RWPE2 (cell line): ENCODE data around the gene GLRA1.

Experiments
- ATAC-seq: fragments of 200-7000 bp; cut with Tn5 transposase; 3 replicates; pipeline ENCODE4 v1.9.1; 2021; ENCODE audit warnings: low read depth
- DNase-seq: peaks from one replicate; pipeline ENCODE4 v3.0.0-alpha.2; 2020; ENCODE audit warnings: low spot score
- H3K27ac ChIP-seq: fragments of 450-650 bp; 2 replicates; pipeline ENCODE4 v1.5.1; 2017; ENCODE audit warnings: mild to moderate bottlenecking; ENCODE audit not compliant: poor library complexity, severe bottlenecking
- H3K27me3 ChIP-seq: fragments of 250-450 bp; sonication (Bioruptor Pico); 2 replicates; pipeline ENCODE4 v1.5.1; 2021; ENCODE audit warnings: mild to moderate bottlenecking, moderate library complexity; ENCODE audit not compliant: insufficient read depth, poor library complexity, severe bottlenecking
- H3K36me3 ChIP-seq: fragments of 250-450 bp; sonication (Bioruptor Pico); 2 replicates; pipeline ENCODE4 v1.5.1; 2020; ENCODE audit warnings: low read depth, mild to moderate bottlenecking, moderate library complexity
- H3K4me1 ChIP-seq: fragments of 250-450 bp; sonication (Bioruptor Pico); 2 replicates; pipeline ENCODE4 v1.5.1; 2021; ENCODE audit warnings: mild to moderate bottlenecking, moderate library complexity; ENCODE audit not compliant: insufficient read depth, poor library complexity, severe bottlenecking
- H3K4me3 ChIP-seq: fragments of 250-450 bp; sonication (Bioruptor Pico); 2 replicates; pipeline ENCODE4 v1.5.1; 2021; ENCODE audit warnings: mild to moderate bottlenecking, moderate library complexity; ENCODE audit not compliant: severe bottlenecking
- H3K9me3 ChIP-seq: fragments of 250-450 bp; sonication (Bioruptor Pico); 2 replicates; pipeline ENCODE4 v1.5.1; 2021; ENCODE audit warnings: mild to moderate bottlenecking, moderate library complexity; ENCODE audit not compliant: severe bottlenecking
- TF ChIP-seq, protein P1 (sequence below): fragments of 450-650 bp; IDR thresholded peaks from one replicate; pipeline ENCODE4 v1.5.1; 2017; ENCODE audit warnings: mild to moderate bottlenecking, moderate library complexity; ENCODE audit not compliant: poor library complexity, severe bottlenecking

GLRA1 gene

DNA sequence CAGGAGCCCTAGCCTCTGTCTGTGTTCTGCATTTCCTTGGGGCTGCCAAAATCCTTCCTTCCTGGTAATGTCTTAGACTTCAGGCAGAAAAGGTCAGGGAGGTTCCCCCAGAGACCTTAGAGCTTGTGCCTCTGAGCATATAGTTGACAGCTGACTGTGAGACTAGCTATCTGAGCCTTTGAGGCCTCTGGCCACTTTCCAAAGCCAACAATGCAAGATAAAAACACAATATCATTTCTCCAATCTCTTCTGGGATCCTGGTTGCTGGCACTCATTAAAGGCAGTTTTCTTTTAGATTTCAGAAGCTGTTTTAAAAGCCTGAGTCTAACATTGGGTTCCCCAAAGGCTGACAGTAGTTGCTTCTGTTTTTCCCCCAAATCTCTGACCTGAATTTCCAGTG, 13.2 kb upstream of the GLRA1 start:
- H3K36me3 ChIP-seq: no peaks in the 10 kb centered on the region
- no peaks in the 10 kb centered on the region for H3K4me1 ChIP-seq
- H3K27me3 ChIP-seq: no peaks in the 10 kb centered on the region
- TF ChIP-seq, protein P1, sequence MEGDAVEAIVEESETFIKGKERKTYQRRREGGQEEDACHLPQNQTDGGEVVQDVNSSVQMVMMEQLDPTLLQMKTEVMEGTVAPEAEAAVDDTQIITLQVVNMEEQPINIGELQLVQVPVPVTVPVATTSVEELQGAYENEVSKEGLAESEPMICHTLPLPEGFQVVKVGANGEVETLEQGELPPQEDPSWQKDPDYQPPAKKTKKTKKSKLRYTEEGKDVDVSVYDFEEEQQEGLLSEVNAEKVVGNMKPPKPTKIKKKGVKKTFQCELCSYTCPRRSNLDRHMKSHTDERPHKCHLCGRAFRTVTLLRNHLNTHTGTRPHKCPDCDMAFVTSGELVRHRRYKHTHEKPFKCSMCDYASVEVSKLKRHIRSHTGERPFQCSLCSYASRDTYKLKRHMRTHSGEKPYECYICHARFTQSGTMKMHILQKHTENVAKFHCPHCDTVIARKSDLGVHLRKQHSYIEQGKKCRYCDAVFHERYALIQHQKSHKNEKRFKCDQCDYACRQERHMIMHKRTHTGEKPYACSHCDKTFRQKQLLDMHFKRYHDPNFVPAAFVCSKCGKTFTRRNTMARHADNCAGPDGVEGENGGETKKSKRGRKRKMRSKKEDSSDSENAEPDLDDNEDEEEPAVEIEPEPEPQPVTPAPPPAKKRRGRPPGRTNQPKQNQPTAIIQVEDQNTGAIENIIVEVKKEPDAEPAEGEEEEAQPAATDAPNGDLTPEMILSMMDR: no peak
- H3K27ac ChIP-seq: no peak overlapping the region
- DNase-seq (no peak), ATAC-seq (no peak)
- H3K4me3 ChIP-seq: no peak overlapping the region
- H3K9me3 ChIP-seq: peaks cover 3% of the 10 kb centered on the region

DNA sequence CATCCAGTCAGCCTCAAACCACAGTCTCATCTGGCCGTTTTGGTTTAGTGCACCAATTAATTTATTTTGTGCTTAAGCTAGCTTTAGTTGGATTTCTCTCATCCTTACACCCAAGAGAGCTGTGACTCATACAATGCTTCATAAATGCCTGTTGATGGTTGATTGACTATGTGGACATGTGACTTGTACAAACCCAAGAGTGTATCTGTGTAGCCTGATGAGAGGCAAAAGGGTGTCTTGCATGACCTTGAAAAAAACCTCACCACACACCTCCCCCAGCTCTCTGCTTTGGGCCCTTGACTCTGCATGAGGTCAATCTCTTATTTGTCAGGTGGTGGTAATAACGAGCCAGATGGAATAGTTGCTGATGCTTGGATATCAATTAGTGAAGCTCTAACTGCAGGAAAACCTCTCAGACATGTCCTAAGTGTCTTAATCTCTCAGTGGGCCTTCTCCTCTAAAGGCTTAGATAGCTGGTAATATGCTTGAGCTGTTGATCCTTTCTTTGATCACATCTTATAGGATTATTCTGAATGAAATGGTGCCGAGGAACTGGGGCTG, 10.6 kb upstream of the GLRA1 start:
- H3K27ac ChIP-seq: no peak overlapping the region
- ATAC-seq: no peak
- DNase-seq: no peak
- H3K4me3 ChIP-seq: no peak overlapping the region
- no peaks in the 10 kb centered on the region for H3K27me3 ChIP-seq
- H3K4me1 ChIP-seq: no peaks in the 10 kb centered on the region
- H3K9me3 ChIP-seq: peaks cover 14% of the 10 kb centered on the region
- TF ChIP-seq, protein P1: no peak
- no peaks in the 10 kb centered on the region for H3K36me3 ChIP-seq

- no peak for ATAC-seq
These were observed 6.6 kb upstream of the GLRA1 start for GRCh38 chr5:151931260-151931659.

DNA sequence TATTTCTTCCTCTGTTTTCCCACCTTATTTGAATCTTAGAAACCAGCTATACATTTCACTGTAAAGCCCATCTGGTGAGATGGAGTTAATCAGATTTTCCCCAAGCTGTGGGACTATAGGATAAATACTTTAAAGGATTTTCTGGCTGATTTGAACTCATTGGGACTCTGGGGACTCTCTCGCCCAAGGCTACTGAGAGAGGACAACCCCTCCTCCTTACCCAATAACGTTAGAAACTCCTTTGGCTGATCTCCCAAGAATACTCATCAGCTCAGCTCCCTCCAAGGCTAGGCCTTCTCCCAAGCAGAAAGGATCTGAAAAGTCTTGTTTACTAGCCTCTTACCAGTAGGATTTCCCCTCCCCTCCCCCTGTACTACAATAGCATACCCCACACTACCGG, 1.5 kb upstream of the GLRA1 start:
- TF ChIP-seq, protein P1: no peak

More at GRCh38 chr5:151931260-151931659, 6.6 kb upstream of the GLRA1 start:
- Histone ChIP-seq H3K4me3 (no peak overlapping the region), H3K9me3 (peaks cover 14% of the 10 kb centered on the region), H3K27ac (no peak overlapping the region), H3K27me3 (peaks cover under 1% of the 10 kb centered on the region), H3K4me1 (no peaks in the 10 kb centered on the region), H3K36me3 (no peaks in the 10 kb centered on the region)
- TF ChIP-seq, protein P1: no peak
- DNase-seq: no peak

DNA sequence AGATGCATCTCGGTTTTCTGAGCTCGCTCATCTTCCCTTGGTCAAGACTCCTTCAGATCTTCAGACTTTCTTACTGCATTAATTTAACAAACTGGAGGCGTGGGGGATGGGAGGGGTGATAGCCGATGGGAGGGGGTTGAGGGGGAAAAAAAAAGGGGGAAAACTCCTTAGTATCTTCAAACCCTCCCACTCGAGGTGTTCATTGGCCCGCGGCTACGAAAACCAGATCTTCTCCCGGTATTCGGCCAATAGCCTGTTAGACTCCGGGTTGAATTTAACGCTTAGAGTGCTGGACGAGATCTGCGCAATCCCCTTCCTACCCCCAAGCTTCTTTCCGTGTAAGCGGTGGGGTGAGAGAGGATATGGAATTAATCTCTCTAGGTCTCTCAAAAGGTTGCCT, 689 bp upstream of the GLRA1 start:
- H3K27me3 ChIP-seq: peaks cover 37% of the 10 kb centered on the region
- TF ChIP-seq, protein P1: no peak
- H3K9me3 ChIP-seq: no peaks in the 10 kb centered on the region
- H3K27ac ChIP-seq: no peak overlapping the region
- no peak overlapping the region for H3K4me3 ChIP-seq
- ATAC-seq (no peak), DNase-seq (no peak)
- H3K36me3 ChIP-seq: no peaks in the 10 kb centered on the region
- no peaks in the 10 kb centered on the region for H3K4me1 ChIP-seq

More for the DNA sequence above, 1.5 kb upstream of the GLRA1 start:
- H3K36me3 ChIP-seq: no peaks in the 10 kb centered on the region
- H3K4me3 ChIP-seq: no peak overlapping the region
- no peak overlapping the region for H3K27ac ChIP-seq
- H3K9me3 ChIP-seq: peaks cover 4% of the 10 kb centered on the region
- DNase-seq: no peak
- peaks cover 36% of the 10 kb centered on the region for H3K27me3 ChIP-seq
- ATAC-seq: no peak
- H3K4me1 ChIP-seq: no peaks in the 10 kb centered on the region
